Astrocyte of the spinal cord (primary cell): Measurements from ENCODE around the gene STRIP1.

Source experiments
- DNase-seq: peaks from one replicate; pipeline ENCODE4 v3.0.0; 2011; ENCODE audit warnings: low read depth, low spot score
- H3K4me3 ChIP-seq: 2 replicates; pipeline ENCODE4 v1.5.1; 2011; ENCODE audit warnings: low read depth, mild to moderate bottlenecking, low read length, moderate library complexity
- in situ Hi-C: cut with HindIII; loops from 2 replicates; pipeline ENCODE4 v1.10.0; 2017; ENCODE audit warnings: low sequenced_read_pairs
- TF ChIP-seq, protein P1 (sequence below): IDR thresholded peaks from 2 replicates; pipeline ENCODE4 v1.5.1; 2012; ENCODE audit warnings: low read depth, mild to moderate bottlenecking, low read length, inconsistent platforms

The STRIP1 gene

GRCh38 chr1:110065841-110066240, 31.4 kb downstream of the STRIP1 start:
- no peak for DNase-seq
- H3K4me3 ChIP-seq, result no peak overlapping the region
- in situ Hi-C loops, result no loop called here
- TF ChIP-seq, protein P1, sequence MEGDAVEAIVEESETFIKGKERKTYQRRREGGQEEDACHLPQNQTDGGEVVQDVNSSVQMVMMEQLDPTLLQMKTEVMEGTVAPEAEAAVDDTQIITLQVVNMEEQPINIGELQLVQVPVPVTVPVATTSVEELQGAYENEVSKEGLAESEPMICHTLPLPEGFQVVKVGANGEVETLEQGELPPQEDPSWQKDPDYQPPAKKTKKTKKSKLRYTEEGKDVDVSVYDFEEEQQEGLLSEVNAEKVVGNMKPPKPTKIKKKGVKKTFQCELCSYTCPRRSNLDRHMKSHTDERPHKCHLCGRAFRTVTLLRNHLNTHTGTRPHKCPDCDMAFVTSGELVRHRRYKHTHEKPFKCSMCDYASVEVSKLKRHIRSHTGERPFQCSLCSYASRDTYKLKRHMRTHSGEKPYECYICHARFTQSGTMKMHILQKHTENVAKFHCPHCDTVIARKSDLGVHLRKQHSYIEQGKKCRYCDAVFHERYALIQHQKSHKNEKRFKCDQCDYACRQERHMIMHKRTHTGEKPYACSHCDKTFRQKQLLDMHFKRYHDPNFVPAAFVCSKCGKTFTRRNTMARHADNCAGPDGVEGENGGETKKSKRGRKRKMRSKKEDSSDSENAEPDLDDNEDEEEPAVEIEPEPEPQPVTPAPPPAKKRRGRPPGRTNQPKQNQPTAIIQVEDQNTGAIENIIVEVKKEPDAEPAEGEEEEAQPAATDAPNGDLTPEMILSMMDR, result no peak

GRCh38 chr1:110067479-110067892, 33.1 kb downstream of the STRIP1 start:
- in situ Hi-C loops, result no loop called here
- DNase-seq, result no peak
- H3K4me3 ChIP-seq, result no peak overlapping the region
- TF ChIP-seq, protein P1, result no peak

GRCh38 chr1:110067893-110068645, 33.6 kb downstream of the STRIP1 start:
- no peak overlapping the region for H3K4me3 ChIP-seq
- TF ChIP-seq, protein P1, result no peak
- no peak for DNase-seq
- in situ Hi-C loops, result no loop called here

DNA sequence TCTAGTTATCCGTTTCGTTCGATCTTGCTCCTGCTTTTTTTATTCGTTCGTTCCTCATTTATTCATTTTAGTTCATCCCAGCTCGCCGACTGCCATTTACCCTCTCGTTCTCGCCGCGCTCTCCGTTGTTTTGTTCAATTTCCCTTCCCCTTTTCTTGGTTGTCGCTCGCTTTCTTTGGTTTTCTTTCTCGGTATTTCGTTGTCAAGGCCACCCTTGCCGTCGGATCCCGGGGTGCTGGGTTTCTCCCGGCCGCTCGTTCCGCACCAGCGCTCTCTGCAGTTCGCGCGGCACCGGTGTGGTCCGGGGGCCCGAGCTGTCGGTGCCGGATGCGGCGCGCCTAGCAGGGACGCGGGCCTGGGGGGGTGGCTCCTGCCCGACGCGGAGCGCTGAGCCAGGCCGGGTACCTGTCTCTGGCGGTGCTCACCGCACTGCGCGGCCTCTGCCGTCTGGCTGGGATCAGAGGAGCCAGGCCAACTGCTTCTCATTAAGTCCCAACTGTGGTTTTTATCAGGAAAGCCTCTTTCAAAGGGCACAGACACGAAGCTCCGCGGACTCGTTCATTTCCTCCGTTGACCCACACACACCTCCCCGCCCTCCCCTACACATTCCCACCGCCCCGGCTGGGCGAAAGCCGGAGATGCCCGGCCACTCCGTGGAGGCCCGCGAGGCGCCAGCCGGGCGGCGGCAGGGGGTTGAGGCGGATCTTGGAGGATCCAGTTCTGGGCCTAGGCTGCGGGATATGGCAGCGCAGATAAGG, 34.4 kb downstream of the STRIP1 start:
- no peak for DNase-seq
- in situ Hi-C loops, result no loop called here
- TF ChIP-seq, protein P1, result no peak
- H3K4me3 ChIP-seq, result no peak overlapping the region

DNA sequence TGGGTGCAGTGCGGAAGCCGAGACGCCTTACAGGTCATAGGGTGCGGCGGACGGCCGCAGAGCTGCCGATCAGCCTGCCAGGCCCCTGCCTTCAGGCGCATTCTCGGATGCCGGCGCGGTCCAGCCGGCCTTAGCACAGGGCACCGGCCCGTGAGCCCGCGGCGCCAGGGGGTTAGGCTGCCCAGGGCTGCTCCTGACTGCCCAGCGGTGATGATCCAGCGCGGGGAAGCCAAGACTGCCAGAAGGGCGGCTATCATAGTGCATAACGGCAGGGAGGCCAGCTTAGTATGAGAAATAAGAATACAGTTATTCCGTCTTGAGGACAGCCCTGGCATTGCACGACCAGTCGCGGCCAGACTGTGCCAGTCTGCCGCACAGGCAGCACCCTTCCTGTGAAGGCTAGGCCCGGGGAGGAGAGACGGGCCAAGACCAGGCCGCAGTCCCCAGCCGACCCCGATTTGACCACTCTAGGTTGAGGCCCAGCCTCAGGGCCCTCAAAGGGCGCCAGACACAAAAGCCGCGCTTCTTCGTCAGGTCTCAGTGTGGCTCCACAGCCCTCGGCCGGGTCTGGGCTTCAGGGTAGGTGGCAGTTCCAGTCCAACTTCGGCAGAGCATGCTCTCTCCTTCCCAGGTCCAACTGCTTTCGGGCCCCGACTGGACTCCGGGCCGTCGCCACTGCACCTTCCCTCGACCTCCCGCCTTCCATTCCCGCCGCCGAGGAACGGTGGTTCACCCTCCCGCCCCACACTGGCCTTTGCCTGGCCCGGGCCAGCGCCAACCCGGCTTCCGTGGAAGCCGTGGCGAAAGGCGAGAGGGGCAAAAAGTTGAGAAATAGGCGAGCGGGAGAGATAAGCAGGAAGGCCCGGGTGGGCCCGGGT, 35.2 kb downstream of the STRIP1 start:
- no peak overlapping the region for H3K4me3 ChIP-seq
- DNase-seq, result no peak
- in situ Hi-C loops, result no loop called here
- TF ChIP-seq, protein P1, result no peak

GRCh38 chr1:110070282-110070669, 35.9 kb downstream of the STRIP1 start:
- TF ChIP-seq, protein P1, result no peak
- no peak overlapping the region for H3K4me3 ChIP-seq
- DNase-seq, result no peak
- in situ Hi-C loops, result no loop called here
